ENCODE measurements around the gene MOCS3. TPM values are rescaled to one million over a fixed set of nuclear protein-coding genes. Genes with fewer than 3 reads are reported as not detected.
A peak's percentile ranks its signal among the peaks of the same experiment; 100 is the strongest.

MOCS3 gene
- total and polyA plus RNA-seq, 2 of the 13 experiments (the other 11 are each of a cell fraction or from before 2014, with no cell fraction given): 3.7 to 8.4 TPM

GRCh38 chr20:50957798-50958614 is 612 bp upstream of the MOCS3 start, which contains the start of gene DPM1 (continued):
- peak; percentile 62 for TF ChIP-seq HNF1B (CRISPR knock-in tag; IDR thresholded peaks at IDR 0.05)
- TF ChIP-seq ZNF329 (CRISPR knock-in tag; IDR thresholded peaks at IDR 0.05; ENCODE audit: low read depth): peak; percentile 82; the same call in 1 of the 2 replicates
- 0 out of 4 replicates have a peak, but pooled peaks of 1 of the 2 experiments have one; percentile 23 for TF ChIP-seq NR2F1 (CRISPR knock-in tag; IDR thresholded peaks at IDR 0.05)
- TF ChIP-seq ZNF3 (CRISPR knock-in tag; IDR thresholded peaks at IDR 0.05): peak; percentile 80
- no peak for TF ChIP-seq ZNF674 (CRISPR knock-in tag; IDR thresholded peaks at IDR 0.05; ENCODE audit: low read depth)
- TF ChIP-seq ZNF124 (CRISPR knock-in tag; IDR thresholded peaks at IDR 0.05): peak; percentile 80; the same call in 1 of the 2 replicates
- peak; percentile 18; the same call in 1 of the 2 replicates for TF ChIP-seq ZBTB38 (CRISPR knock-in tag; IDR thresholded peaks at IDR 0.05)
- TF ChIP-seq ARNT2 (CRISPR knock-in tag; IDR thresholded peaks at IDR 0.05; ENCODE audit: low read depth): no peak; the same call in 1 of the 2 replicates
- TF ChIP-seq ZNF841 (CRISPR knock-in tag; IDR thresholded peaks at IDR 0.05; ENCODE audit: borderline replicate concordance): no peak
- no peak for TF ChIP-seq NFKBIZ (CRISPR knock-in tag; IDR thresholded peaks at IDR 0.05)
- no peak; the same call in 1 of the 2 replicates for TF ChIP-seq ZNF143 (CRISPR knock-in tag; IDR thresholded peaks at IDR 0.05)
- no peak for TF ChIP-seq ZNF878 (CRISPR knock-in tag; IDR thresholded peaks at IDR 0.05)
- TF ChIP-seq ZFP36L2 (CRISPR knock-in tag; IDR thresholded peaks at IDR 0.05): peak; percentile 42; the same call in 1 of the 2 replicates
- TF ChIP-seq ZFP37 (CRISPR knock-in tag; IDR thresholded peaks at IDR 0.05; ENCODE audit: borderline replicate concordance): 0 out of 2 replicates have a peak, but pooled peaks have one; percentile 20
- TF ChIP-seq ZSCAN12 (CRISPR knock-in tag; IDR thresholded peaks at IDR 0.05): no peak; the same call in 1 of the 2 replicates
- TF ChIP-seq ZNF512B (CRISPR knock-in tag; IDR thresholded peaks at IDR 0.05; ENCODE audit: borderline replicate concordance): no peak; the same call in 1 of the 2 replicates
- no peak for TF ChIP-seq HOXD1 (CRISPR knock-in tag; IDR thresholded peaks at IDR 0.05)
- TF ChIP-seq TARDBP (CRISPR knock-in tag; IDR thresholded peaks at IDR 0.05): no peak; the same call in 1 of the 2 replicates
- peak; percentile 6 for TF ChIP-seq HNRNPLL (IDR thresholded peaks at IDR 0.05; ENCODE audit: low read depth, low read length, poor library complexity, severe bottlenecking)
- no peak for TF ChIP-seq SRF (IDR thresholded peaks at IDR 0.05; ENCODE audit: low read depth, low read length)
- TF ChIP-seq ATF5 (CRISPR knock-in tag; IDR thresholded peaks at IDR 0.05; ENCODE audit: low read depth): peak; percentile 77; the same call in 1 of the 2 replicates
- no peak for TF ChIP-seq SSRP1 (CRISPR knock-in tag; IDR thresholded peaks at IDR 0.05)
- TF ChIP-seq ISL2 (CRISPR knock-in tag; IDR thresholded peaks at IDR 0.05): no peak
- TF ChIP-seq ZNF562 (CRISPR knock-in tag; IDR thresholded peaks at IDR 0.05; ENCODE audit: borderline replicate concordance): no peak
- TF ChIP-seq ZBTB8A (CRISPR knock-in tag; IDR thresholded peaks at IDR 0.05; ENCODE audit: borderline replicate concordance, low read depth): peak; percentile 59; the same call in 1 of the 2 replicates
- no peak; the same call in 1 of the 2 replicates for TF ChIP-seq ZSCAN25 (CRISPR knock-in tag; IDR thresholded peaks at IDR 0.05)

All from HepG2 (cell line).